ENCODE measurements around the gene ITGAE. TPM values are rescaled to one million over a fixed set of nuclear protein-coding genes. Genes with fewer than 3 reads are reported as not detected.

Gene ITGAE
- total and polyA plus RNA-seq, 8 donors = 21.0 to 46.1 (median 41.0) TPM

DNA sequence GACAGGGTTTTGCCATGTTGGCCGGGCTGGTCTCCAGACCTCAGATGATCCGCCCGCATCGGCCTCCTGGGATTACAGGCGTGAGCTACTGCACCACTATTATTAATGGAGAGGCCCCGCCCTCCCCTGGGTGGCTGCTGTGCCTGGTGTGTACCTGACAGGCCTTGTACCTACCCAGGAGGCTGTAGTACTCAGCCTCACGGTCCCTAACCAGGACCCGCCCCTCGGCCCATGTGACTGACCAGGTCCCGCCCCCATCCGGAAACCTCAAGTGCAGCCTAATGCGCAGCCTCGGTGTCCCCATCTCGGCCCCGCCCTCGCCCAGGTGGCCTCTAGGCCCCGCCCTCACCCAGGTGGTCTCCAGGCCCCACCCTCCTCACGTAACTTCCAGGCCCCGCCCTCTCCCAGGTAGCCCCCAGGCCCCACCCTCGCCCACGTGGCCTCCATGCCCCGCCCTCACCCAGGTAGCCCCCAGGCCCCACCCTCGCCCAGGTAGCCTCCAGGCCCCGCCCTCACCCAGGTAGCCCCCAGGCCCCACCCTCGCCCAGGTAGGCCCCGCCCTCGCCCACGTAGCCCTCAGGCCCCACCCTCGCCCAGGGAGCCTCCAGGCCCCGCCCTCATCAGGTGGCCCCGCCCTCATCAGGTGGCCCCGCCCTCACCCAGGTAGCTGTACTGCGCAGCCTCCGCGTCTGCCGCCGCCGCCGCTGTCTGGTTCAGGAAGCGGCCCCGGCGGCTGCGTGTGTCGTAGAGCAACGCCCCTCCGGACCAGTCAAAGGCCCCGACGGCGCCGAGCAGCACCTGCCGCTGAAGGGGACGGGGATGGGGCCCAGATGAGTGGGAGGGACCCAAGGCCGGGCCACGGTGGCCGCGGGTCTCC is 46.3 kb downstream of the ITGAE start:
- DNase-seq (peak; percentile 51 to 94 (median 90)), ATAC-seq (peak; percentile 95)
- no peaks in the 10 kb centered on the region for H3K36me3 ChIP-seq
- intact Hi-C loops (cut with DNase I) = no loop called here
- peaks cover 0 to 1% of the 10 kb centered on the region in 2 donors for H3K9me3 ChIP-seq
- peak overlapping the region in 1 of 2 donors; percentile 63 for H3K27ac ChIP-seq
- peaks cover 0 to 12% of the 10 kb centered on the region in 2 donors for H3K4me1 ChIP-seq
- peaks cover 0 to 21% of the 10 kb centered on the region in 2 donors for H3K27me3 ChIP-seq
- H3K4me3 ChIP-seq = peak overlapping the region; percentile 24 to 42
- TF ChIP-seq, protein P1, sequence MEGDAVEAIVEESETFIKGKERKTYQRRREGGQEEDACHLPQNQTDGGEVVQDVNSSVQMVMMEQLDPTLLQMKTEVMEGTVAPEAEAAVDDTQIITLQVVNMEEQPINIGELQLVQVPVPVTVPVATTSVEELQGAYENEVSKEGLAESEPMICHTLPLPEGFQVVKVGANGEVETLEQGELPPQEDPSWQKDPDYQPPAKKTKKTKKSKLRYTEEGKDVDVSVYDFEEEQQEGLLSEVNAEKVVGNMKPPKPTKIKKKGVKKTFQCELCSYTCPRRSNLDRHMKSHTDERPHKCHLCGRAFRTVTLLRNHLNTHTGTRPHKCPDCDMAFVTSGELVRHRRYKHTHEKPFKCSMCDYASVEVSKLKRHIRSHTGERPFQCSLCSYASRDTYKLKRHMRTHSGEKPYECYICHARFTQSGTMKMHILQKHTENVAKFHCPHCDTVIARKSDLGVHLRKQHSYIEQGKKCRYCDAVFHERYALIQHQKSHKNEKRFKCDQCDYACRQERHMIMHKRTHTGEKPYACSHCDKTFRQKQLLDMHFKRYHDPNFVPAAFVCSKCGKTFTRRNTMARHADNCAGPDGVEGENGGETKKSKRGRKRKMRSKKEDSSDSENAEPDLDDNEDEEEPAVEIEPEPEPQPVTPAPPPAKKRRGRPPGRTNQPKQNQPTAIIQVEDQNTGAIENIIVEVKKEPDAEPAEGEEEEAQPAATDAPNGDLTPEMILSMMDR (IDR thresholded peaks at IDR 0.05) = no peak

DNA sequence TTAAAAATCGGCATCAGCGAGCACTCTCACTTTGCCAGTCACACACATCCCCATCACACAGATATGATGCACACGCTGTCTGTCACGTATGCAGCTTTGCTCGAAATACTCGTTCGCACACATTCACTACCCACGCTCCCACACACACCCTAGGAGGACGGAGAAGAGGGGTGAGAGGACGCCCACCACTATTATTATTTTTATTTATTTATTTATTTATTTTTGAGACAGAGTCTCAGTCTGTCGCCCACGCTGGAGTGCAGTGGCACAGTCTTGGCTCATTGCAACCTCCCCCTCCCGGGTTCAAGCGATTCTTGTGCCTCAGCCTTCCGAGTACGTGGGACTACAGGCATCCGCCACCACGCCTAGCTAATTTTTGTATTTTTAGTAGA is 46.9 kb downstream of the ITGAE start:
- intact Hi-C loops (cut with DNase I) = no loop called here
- Histone ChIP-seq H3K27me3 (peaks cover 0 to 22% of the 10 kb centered on the region in 2 donors), H3K36me3 (no peaks in the 10 kb centered on the region), H3K9me3 (no peaks in the 10 kb centered on the region), H3K4me1 (peaks cover 0 to 12% of the 10 kb centered on the region in 2 donors), H3K27ac (no peak overlapping the region), H3K4me3 (no peak overlapping the region)
- TF ChIP-seq, protein P1 (IDR thresholded peaks at IDR 0.05) = no peak
- DNase-seq (no peak), ATAC-seq (no peak)

DNA sequence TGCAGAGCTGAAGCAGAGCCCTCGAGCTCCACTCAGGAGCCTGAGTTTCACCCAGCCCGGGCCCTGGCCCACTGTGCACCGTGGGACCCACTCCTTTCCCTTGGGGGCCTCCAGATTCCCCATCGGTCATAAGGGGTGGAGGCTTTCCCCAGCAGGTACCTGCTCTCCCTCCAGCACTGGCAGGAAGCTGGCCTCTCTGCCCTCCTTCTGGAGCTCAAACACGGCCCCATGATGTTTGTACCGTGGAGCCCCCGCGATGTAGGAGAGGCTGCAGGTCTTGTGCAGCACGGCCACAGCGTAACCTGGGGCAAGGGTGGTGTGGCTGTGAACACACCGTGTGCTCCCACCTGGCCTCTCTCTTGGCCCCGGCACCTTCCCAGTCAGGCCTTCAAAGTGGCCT is 47.4 kb downstream of the ITGAE start:
- no peak overlapping the region for H3K4me3 ChIP-seq
- TF ChIP-seq, protein P1 (IDR thresholded peaks at IDR 0.05) = no peak
- no peaks in the 10 kb centered on the region for H3K36me3 ChIP-seq
- H3K27ac ChIP-seq = no peak overlapping the region
- H3K4me1 ChIP-seq = peaks cover 0 to 12% of the 10 kb centered on the region in 2 donors
- H3K9me3 ChIP-seq = no peaks in the 10 kb centered on the region
- no peak for DNase-seq
- H3K27me3 ChIP-seq = peaks cover 0 to 22% of the 10 kb centered on the region in 2 donors
- ATAC-seq = no peak
- intact Hi-C loops (cut with DNase I) = no loop called here

DNA sequence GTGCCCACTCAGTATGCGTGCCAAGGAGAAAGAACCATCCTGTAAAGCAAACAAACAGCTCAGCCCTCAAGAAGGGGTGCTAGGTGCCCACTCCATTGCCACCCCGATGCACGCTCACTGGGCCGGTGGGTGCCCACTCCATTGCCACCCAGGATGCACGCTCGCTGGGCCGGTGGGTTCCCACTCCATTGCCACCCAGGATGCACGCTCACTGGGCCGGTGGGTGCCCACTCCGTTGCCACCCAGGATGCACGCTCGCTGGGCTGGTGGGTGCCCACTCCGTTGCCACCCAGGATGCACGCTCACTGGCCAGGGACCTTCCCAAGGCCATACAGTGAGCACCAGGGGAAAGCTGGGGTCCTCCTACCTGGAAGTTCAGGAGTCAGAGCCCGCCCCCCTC is 49.2 kb downstream of the ITGAE start:
- H3K4me1 ChIP-seq = peaks cover 0 to 12% of the 10 kb centered on the region in 2 donors
- no peak for ATAC-seq

DNA sequence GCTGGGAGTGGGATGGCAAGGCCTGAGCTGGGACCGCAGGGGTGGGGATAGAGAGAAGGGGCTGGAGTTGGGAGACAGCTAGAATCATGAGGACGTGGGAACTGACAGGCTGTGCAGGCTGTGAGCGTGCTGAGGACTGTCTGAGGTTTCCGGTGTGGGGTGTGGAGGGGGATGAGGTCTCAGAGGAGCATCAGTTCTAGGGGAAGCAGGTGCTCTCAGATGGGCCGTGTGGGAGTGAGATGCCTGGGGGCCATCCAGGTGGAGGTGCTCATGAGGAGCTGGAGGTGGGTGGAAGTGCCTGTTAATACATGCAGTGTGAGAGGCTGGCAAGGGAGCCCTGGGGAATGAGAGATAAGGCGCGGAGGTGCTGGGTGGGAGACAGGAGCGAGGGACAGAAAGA is 50.1 kb downstream of the ITGAE start:
- Histone ChIP-seq H3K4me3 (no peak overlapping the region), H3K36me3 (no peaks in the 10 kb centered on the region), H3K27me3 (peaks cover 0 to 22% of the 10 kb centered on the region in 2 donors), H3K9me3 (no peaks in the 10 kb centered on the region), H3K27ac (no peak overlapping the region), H3K4me1 (peaks cover 0 to 12% of the 10 kb centered on the region in 2 donors)
- TF ChIP-seq, protein P1 (IDR thresholded peaks at IDR 0.05) = no peak
- intact Hi-C loops (cut with DNase I) = no loop called here
- no peak for ATAC-seq
- no peak for DNase-seq

More for the DNA sequence above, 49.2 kb downstream of the ITGAE start:
- intact Hi-C loops (cut with DNase I) = no loop called here
- no peak for DNase-seq
- Histone ChIP-seq H3K9me3 (no peaks in the 10 kb centered on the region), H3K27me3 (peaks cover 0 to 22% of the 10 kb centered on the region in 2 donors), H3K36me3 (no peaks in the 10 kb centered on the region), H3K27ac (no peak overlapping the region), H3K4me3 (no peak overlapping the region)
- TF ChIP-seq, protein P1 (IDR thresholded peaks at IDR 0.05) = no peak
